ENCODE measurements around the gene PNKD.

- no peak for TF ChIP-seq CTCF (IDR thresholded peaks at IDR 0.05)
- TF ChIP-seq POLR2A (IDR thresholded peaks at IDR 0.05): no peak
Observed at GRCh38 chr2:218293715-218294429, 23.6 kb downstream of the PNKD start.

All from Peyer's patch (tissue), 4 donors.